GM20000 (cell line): Measurements from ENCODE around the gene GRB10.

Experiments used
- DNase-seq: peaks from one replicate; pipeline ENCODE4 v3.0.0; 2012; ENCODE audit warnings: low spot score
- TF ChIP-seq, protein P1 (sequence below): IDR thresholded peaks from 2 replicates; pipeline ENCODE4 v1.5.1; 2012; ENCODE audit warnings: mild to moderate bottlenecking, control low read depth; ENCODE audit errors: extremely low read depth, missing control alignments

GRB10 gene

DNA sequence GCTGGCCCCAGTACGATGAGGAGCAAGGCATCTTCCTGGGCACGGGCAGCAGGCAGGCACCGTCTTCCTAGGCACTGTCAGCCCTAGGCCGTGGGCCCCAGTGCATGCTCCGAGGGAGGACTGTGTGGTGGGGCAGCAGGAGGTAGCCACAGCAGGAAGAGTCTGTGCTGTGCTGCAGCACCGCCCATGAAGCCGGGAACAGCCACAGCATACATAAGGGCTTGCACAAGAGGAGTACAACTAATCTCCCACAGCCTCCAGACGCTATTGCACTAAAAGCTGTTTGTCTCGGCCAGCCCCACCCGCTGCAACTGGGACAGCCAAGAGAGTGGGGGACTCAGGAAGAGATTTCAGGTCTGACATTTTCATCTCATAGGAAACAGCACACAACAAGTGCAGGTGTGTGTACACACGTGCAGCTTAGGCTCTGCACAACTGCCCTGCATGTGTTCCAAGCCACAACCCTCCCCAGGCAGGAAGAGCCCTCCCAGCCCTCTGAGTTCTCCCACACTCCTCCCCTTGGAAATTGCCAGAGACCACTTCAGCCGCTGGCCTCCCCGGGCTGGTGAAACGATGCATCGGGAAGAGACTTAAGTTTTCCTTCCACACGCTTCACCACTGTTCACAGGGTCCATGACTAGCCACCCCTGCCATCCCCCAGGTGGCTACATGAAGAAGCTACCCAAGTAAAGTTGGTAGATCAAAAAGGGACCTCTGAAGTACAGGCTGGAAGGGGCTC is 129.4 kb downstream of the GRB10 start:
- TF ChIP-seq, protein P1, sequence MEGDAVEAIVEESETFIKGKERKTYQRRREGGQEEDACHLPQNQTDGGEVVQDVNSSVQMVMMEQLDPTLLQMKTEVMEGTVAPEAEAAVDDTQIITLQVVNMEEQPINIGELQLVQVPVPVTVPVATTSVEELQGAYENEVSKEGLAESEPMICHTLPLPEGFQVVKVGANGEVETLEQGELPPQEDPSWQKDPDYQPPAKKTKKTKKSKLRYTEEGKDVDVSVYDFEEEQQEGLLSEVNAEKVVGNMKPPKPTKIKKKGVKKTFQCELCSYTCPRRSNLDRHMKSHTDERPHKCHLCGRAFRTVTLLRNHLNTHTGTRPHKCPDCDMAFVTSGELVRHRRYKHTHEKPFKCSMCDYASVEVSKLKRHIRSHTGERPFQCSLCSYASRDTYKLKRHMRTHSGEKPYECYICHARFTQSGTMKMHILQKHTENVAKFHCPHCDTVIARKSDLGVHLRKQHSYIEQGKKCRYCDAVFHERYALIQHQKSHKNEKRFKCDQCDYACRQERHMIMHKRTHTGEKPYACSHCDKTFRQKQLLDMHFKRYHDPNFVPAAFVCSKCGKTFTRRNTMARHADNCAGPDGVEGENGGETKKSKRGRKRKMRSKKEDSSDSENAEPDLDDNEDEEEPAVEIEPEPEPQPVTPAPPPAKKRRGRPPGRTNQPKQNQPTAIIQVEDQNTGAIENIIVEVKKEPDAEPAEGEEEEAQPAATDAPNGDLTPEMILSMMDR, result no peak
- no peak for DNase-seq

DNA sequence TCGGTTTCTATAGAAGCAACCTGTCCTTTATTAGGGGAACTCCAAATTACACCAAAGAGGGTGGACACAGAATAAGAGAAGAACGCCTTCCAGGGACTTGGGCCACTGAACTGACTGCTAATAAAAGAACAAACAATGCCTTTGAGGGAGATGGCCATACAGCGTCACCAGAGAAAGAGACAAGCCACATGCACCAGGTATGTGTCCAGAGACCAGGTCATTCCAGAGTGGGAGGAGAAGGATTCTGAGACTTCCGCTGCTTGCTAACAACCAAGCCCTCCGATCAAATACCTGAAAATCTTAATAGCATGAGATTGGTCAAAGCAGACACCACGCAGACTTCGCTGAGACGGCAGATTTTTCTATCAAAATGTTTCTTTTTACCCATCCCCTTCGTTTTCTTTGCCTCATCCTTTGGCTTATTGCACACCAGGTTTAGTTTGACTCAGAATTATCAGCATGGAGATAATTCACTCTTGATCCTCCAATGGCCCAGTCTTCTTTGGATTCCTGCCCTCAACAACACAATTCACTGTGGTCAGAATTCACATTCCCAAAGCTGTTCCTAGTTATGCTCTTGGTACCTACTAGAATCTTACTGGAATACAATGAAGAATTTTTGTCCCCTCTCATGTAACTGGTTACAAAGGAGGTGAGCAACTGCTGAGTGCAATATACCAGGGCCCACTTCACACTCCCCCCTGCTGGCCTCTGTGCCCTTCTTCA is 130.1 kb downstream of the GRB10 start:
- no peak for DNase-seq
- TF ChIP-seq, protein P1, result no peak

DNA sequence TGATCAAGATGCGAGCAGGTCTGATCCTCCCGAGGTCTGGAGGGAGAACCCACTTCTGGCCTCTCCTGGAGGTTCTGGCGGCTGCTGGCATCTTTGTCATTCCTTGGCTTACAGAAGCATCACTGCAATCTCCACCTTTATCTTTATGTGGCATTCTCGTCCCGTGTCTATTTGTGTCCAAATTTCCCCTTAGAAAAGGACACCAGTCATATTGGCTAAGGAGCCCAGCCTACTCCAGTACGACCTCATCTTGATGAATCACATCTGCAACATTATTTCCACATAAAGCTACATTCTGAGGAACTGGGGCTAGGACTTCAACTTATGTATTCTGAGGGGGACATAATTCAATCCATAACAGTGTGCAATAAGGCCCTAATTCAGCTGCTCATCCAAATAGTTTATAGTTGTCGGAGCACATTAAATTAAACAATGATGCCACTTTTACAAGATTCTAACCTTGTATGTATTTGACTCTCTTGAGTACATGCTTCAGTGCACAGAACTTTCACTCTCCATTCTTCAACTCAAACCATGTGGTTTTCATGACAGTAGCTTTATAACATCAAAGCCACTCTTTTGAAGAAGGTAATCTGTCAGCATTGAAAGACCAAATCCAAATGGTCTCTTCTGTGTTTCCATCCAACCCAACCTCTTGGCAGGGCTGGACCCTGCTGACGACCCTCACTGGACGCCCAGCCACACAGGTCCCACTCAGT is 131.3 kb downstream of the GRB10 start:
- DNase-seq, result no peak
- TF ChIP-seq, protein P1, result no peak

DNA sequence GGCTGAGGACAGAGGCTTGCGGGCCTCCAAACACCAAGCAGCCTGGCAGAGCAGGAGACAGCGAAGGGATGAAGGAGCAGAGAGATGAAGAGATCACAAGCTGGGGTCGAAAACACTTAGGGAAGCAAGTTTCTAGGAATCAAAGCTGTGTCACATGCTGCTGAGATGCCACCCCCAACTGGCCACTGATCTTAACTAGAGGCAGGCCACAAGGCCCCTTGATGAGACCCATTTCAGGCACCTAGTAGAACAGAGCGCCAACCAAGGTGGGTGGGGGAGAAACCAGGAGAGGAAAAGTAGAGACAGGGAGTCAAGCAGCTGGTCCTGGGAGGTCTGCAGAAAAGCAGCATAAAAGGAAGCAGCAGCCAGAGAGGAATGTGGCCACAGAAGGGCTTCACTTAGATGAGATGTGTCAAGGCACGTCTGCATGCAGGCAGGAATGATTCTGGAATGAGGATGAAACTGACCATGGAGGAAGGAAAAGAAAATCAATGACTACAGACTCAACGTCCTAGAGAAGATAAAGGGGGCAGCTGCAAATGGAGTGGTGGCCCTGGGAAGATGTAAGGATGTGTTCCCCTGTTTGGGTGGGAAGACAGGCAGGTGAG is 132.5 kb downstream of the GRB10 start:
- no peak for DNase-seq
- TF ChIP-seq, protein P1, result no peak

DNA sequence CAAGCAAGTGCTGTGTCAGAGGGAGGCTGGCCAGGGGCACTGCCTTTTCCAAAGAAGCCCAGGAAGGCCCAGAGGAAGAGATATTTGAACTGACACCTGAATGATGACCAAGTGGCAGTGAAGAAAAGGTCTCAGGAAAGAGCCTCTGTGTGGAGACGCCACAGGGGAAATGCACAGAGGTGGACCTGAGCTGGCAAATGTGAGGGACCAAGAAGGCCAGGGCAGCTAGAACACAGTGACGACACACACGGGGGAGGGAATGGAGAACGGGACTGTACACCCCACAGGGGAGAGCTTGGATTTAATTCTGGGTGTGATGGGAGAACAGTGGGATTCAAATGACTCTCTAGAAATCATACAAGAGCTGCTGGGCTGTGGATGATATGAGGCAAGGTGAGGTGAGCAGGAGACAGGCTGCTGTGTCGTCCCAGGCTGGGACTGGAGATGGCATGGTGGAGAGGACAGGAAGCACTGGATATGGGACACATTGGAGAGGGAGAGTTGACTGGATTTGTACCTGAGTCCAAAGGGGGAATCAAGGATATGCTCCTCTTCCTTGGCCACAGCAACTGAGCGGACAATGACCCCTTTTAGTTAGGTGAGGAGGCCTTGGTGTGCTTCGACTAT is 133.3 kb downstream of the GRB10 start:
- no peak for DNase-seq
- TF ChIP-seq, protein P1, result no peak

DNA sequence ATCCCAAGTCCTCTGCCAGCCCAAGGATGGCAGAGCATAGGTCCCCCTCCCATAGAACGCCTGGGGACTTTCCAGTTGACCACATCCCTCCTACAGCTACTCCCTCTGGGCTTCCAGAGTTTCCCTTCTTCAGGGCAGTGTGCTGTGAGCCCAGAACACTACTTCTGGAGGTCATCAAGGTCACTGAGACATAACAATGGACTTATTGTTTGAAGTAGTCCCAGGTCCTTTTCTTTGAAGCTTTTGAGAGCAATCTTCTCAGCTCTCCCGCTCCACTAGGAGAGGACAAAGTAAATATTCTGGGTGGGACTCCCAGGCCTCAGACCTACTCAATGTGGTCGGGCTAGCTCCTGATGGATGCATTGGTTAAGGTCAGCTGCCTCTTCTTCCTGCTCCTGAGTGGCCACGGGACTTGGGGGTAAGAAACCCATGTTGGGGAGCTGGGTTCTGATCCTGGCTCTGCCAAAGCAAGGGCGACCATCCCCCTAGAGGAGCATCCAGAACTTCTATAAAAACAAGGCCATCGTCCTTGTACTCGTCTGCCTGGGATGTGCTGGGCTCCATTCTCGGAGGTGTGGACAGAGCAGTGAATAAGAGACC is 134.0 kb downstream of the GRB10 start:
- no peak for DNase-seq
- TF ChIP-seq, protein P1, result no peak
